ENCODE measurements around the gene MRPL58.

MRPL58 gene

DNA sequence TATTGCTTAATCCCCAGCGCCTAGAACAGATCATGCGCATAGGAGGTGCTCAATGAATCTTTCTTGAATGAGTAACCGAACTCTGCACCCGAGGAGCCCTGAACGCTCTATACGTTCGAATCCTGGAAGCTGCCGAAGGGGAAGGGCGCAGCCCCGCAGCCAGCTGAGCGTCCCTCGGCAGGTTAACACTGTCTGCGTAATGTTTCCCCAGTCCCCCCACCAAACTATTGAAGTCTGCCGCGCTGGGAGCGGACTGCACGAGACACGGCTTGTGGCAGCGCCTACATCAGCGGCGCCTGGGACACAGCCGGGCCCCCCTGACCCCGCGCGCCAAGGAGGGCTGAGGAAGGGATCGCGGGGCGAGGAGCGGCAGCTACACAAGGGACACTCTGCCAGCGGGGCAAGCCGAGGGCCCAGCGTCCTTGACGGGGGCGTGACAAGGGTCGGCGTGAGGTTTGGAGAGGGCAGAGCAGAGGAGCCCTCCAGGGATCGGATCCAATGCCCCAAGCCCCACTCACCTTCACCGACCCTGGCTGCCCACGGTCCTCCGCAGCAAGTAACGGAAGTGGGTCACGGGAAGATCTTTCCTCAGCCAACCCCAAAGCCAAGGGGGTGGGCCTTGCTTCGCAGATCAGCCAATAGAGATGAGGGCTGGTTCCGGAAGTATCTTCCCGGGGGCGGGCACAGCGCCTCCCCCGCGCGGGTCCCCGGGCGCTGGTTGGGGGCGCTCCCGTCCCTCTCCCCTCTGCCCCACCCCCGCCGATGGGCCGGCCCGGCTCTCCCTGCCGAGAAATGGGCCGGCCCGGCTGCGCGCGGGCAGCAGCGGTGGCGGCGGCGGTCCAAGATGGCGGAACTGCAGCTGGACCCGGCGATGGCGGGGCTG lies 34.2 kb downstream of the MRPL58 start, which contains the start of the genes ATP5PD and KCTD2:
Gene ATP5PD, minus strand, starts transcription at position 563 of the 883 bp plus-strand sequence. CDS start 4,319 bp downstream, outside the sequence.
Gene KCTD2, plus strand, starts transcription at position 819 of the 883 bp plus-strand sequence. Its CDS starts 26 bp downstream, at position 845.
- peak; percentile 78 to 96 (median 88) for DNase-seq (ENCODE audit: low read depth in 4 of 4, low spot score in 1 of 4)

GRCh38 chr17:75047398-75048098 lies 35.1 kb downstream of the MRPL58 start:
- no peak for DNase-seq (ENCODE audit: low read depth in 4 of 4, low spot score in 1 of 4)

DNA sequence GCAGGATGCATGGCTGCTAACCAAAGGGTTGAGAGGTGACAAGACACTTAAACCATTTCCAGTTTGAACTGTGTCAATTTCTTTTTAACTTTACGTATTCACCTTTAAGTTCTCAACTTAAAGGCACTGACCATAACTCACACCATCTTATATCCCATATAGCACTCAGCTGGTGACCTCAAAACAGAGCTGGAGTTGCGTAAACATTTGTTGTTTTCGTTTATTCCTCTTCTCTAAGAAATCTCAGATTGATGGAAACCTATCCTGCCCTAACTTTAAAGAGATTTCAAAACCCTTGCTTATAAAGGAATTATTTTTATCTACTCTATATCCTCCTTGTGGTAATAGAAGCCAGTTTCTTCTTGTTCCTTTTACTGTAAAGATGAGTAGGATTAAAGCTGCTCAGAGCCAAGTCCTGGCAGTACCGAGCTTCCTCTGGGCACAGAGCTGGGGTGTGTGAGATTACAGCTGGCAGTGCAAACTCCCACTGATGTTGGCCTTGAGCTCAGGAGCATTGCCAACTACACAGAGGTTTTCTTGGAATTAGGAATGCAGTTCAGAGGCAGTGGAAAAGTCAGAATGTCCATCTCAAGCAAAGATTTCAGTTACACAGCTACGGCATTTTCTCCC lies 35.9 kb downstream of the MRPL58 start:
- DNase-seq (ENCODE audit: low read depth in 4 of 4, low spot score in 1 of 4): no peak

GRCh38 chr17:75049057-75049456 lies 36.6 kb downstream of the MRPL58 start:
- no peak for DNase-seq (ENCODE audit: low read depth in 4 of 4, low spot score in 1 of 4)

DNA sequence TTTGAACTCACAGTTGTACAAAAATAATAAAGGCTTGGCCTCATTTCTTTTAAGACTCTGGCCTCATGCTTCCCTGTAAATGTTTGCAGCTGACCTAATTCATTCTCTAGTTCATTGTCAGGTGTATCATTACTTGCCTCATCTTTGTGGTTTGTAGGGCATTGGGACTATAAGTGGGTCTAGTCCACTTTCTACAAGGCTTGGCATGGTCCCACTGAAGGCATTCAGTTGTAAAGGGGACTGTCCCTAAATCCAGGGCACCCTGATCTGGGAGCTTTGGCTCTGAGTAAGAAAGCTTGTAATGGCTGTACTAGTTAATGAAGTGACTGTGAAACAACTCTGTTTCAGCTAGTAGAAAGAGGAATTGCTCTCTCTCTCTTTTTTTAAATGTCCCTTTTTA lies 37.2 kb downstream of the MRPL58 start:
- no peak for DNase-seq (ENCODE audit: low read depth in 4 of 4, low spot score in 1 of 4)

DNA sequence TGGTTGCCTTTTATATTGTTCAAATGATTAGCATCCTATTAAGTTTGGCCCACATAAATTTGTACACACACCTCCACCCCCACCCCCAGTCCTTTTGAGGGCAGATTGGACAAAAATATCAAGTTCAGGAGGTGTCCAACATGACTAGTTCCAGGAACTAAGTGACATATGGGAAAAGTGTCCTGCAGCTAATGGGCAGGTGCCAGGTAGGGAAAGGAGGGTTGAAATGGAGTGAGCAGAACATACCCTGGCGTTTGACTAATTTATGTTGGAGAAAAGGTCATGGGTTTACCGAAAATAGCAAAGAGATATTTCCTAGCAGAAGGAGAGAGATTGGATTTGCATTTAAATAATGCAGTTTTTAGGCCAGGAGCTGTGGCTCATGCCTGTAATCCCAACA lies 39.5 kb downstream of the MRPL58 start:
- no peak for DNase-seq (ENCODE audit: low read depth in 4 of 4, low spot score in 1 of 4)

DNA sequence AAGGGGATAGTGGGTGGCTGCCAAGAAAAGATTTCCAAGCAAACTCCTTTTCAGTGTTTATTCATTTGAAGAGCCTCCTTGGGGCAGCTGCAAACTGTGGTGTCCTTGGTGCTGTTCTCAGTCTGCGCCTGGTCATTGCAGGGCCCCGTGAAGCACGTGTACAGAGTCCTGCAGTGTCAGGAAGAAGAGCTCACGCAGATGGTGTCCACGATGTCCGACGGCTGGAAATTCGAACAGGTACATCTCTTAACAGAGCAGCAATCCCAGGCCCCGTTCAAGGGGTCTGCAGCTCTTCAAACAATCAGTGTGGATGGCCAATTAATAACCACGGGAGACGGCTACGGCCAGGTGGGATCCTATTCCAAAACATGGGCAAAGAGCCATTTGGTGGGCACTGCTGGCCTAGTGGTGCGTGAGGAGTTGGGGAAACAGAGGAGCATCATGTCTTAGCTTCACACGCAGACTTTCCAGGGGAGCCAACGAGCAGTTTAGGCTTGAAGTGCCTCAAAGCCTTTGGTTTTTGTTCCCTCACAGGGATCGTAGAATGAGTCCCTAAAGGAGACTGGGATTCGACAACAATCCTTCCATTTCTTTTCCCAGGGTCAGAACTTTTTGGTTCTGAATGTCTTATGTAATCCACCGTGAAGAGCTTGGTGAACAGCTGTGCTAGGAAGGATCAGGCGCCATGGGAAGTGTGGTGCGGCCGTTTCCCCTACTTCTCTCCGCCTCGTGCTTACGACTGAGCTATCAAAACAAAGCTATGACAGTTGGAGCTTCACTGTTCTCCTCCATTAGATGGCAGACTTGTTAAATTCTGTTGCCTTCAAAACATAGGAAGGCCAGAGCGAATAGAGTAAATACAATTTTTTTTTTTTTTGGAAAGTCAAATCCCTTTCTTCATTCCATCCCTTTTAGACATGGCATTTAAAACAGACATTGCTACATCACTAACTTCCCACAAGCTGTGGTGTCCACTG lies 47.2 kb downstream of the MRPL58 start:
- DNase-seq (ENCODE audit: low read depth in 4 of 4, low spot score in 1 of 4): no peak

DNA sequence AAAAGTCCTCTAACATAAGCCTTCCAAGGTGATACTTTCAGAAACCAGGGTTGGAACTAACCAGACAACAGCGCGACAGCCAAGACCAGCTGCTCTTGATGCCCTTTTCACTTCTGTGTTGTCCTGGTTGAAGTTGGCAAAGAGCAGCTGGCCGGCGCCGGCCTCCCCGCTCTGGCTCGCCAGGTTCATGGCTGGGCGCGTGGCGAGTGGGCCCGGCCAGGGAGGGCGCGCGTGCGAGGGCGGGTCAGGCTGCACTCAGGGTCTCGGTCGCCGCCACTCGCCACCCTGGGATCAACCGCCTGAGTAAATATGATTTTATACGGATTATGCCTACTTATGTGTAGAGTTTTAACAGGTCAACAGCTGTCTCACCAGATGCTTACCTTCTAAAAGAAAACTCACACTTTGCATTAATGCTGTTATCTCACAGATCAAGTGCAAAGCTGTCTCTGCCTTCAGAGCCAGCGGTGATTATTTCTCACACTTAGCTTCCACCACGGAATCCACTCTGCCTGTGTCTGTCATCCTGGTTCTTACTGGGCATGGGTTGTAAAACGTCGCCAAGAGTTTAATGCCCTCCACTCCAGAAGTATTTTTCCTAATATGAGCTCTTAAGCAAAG lies 48.1 kb downstream of the MRPL58 start:
- DNase-seq (ENCODE audit: low read depth in 4 of 4, low spot score in 1 of 4): no peak

DNA sequence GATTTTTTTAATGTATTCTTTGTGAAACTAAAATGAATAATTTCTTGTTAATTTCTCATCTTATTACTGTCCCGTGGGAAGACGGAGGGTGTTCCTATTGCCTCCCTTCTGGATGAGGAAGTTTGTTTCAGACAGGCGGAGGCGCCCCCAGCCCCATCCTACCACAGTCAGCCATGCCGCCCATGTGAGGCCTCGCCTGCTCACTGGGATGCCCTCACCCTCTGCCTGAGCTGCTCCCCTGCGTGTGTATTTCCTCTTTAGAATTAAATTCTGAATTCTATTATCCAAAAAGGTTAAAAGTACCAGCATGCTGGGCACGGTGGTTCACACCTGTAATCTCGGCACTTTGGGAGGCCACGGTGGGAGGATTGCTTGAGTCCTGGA lies 48.6 kb downstream of the MRPL58 start:
- no peak for DNase-seq (ENCODE audit: low read depth in 4 of 4, low spot score in 1 of 4)

DNA sequence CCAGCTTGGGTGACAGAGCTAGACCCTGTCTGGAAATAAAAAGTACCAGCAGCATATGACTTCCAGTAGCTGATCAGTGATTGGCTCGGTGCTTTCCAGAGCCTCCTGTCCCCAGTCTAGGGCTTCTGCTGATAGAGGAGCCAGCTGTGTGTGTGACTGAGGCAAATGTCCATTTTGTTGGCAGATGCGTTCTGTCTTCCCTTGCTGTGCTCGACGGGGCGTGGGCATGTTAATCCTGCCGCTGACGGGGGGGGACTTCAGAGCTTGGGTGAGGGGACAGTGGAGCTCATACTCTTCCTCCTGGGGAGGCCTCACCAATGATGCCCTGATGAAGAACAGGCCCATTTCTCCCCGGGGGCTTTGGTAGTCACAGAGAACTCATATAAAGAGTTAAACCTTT lies 49.1 kb downstream of the MRPL58 start:
- DNase-seq (ENCODE audit: low read depth in 4 of 4, low spot score in 1 of 4): no peak

DNA sequence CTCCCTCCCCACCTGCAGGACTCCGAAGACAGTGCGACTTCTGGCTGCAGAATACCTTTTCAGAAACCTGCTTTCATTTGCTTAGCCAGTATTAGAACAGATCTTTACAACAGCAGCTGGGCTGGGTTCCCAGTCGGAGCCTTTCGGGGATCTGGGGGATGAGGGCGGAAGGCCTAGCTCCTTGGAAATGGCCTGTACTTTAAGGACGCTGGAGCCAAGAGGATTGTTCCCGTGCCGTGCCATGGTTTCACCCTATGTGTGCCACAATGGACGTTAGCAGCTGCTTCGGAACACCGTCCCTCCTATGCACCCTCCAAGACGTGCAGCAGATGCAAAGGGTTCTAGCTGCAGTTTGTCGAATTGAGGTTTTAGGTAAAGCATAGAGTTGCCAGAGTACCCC lies 50.7 kb downstream of the MRPL58 start:
- no peak for DNase-seq (ENCODE audit: low read depth in 4 of 4, low spot score in 1 of 4)

DNA sequence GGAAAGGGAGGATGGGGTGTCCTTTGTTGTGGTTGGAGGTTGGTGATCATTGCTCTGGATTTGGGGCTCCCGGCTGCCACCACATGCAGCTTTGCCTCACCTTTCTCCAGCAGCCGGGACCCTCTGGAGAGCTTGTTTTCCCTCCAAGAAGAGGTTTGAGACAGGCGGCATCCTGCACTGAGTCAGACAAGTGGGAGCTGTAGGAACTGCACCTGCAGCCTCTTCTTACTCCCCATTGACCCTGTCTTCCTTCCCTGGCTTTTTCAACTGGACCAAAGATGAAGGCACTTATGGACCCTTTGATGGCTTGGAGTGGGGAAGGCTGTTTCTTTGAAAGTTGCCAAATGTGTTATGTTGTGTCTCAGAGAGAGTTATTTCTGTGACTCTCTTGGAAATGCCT lies 51.2 kb downstream of the MRPL58 start:
- no peak for DNase-seq (ENCODE audit: low read depth in 4 of 4, low spot score in 1 of 4)

GRCh38 chr17:75064040-75064439 lies 51.6 kb downstream of the MRPL58 start:
- DNase-seq (ENCODE audit: low read depth in 4 of 4, low spot score in 1 of 4): no peak

GRCh38 chr17:75064460-75064859 lies 52.0 kb downstream of the MRPL58 start:
- no peak for DNase-seq (ENCODE audit: low read depth in 4 of 4, low spot score in 1 of 4)

GRCh38 chr17:75064867-75065561 lies 52.5 kb downstream of the MRPL58 start:
- DNase-seq (ENCODE audit: low read depth in 4 of 4, low spot score in 1 of 4): no peak

GRCh38 chr17:75065562-75066151 lies 53.2 kb downstream of the MRPL58 start:
- no peak for DNase-seq (ENCODE audit: low read depth in 4 of 4, low spot score in 1 of 4)

DNA sequence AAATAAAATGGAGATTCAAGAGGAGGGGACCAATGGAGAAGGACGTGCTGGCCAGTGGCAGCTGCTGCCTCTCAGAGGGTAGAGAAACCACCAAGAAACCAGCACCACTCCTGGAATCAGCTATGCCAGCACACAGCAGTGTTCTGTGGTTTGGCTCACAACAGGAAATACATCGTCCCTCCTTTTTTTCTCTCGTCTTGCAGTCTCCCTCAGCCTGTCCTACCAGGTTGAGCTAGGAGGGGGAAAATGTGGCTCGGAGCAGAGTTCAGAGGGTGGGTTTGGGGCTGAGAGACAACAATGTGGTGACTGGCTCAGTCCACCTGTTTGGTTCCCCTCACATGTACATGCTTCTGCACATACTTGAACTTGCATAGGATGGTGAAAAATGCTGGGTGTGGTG lies 55.4 kb downstream of the MRPL58 start:
- DNase-seq (ENCODE audit: low read depth in 4 of 4, low spot score in 1 of 4): no peak

DNA sequence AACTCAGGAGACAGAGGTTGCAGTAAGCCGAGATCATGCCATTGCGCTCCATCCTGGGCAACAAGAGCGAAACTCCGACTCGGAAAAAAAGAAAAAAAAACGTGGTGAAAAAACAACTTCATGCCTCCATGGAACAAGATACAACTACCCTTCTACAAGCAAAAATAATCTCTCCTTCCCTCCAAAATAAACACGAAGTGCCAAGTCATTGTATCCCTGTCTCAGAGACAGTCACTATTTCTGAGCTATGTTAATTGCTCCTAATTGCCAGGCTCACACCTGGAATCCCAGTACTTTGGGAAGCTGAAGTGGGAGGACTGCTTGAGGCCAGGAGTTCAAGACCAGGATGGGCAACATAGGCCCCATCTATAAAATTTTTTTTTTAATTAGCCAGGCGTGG lies 56.3 kb downstream of the MRPL58 start:
- DNase-seq (ENCODE audit: low read depth in 4 of 4, low spot score in 1 of 4): no peak

DNA sequence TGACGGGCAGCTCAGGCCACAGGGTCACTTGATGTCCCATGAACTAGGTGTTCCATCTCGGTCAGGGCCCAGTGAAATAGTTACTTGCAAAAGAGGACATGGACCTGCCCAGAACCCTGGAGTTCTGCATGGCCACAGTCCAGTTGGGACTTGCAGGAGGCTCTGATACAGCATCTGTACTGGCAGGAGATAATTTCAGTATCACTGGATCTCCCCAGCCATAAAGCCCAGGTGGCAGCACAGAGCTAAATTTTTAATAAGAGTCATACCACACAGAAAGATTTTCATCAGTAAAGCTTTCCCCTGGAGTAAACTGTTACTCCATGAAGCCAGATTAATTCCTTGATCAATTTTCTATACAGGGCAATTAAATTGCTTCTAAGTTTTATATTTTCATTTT lies 57.3 kb downstream of the MRPL58 start:
- no peak for DNase-seq (ENCODE audit: low read depth in 4 of 4, low spot score in 1 of 4)
